Cardiac muscle cell (in vitro differentiated cells and primary cell): ENCODE measurements around the gene SGCE. TPM values are rescaled to one million over a fixed set of nuclear protein-coding genes. Genes with fewer than 3 reads are reported as not detected.

Experiments used
- DNase-seq, 2 donors: peaks; one replicate each; pipeline versions ENCODE4 v3.0.0 to v3.0.0-alpha.2; 2010 to 2017; ENCODE audit warnings: low read depth in 1 of 2, low spot score in 1 of 2
- H3K27ac ChIP-seq: fragments of 200-600 bp; sonication (generic); 2 replicates; pipeline ENCODE4 v1.5.1; 2016
- H3K27me3 ChIP-seq: fragments of 200-600 bp; sonication (generic); 2 replicates; pipeline ENCODE4 v1.6.0; 2016; ENCODE audit warnings: control low read depth
- H3K36me3 ChIP-seq: fragments of 200-600 bp; sonication (generic); 2 replicates; pipeline ENCODE4 v1.5.1; 2016; ENCODE audit warnings: control low read depth
- H3K4me1 ChIP-seq: fragments of 200-600 bp; sonication (generic); 2 replicates; pipeline ENCODE4 v1.8.1; 2017; ENCODE audit warnings: low read depth, mild to moderate bottlenecking, mixed run types
- H3K4me3 ChIP-seq: fragments of 200-600 bp; sonication (generic); 2 replicates; pipeline ENCODE4 v1.5.1; 2016; ENCODE audit warnings: mild to moderate bottlenecking
- H3K9me3 ChIP-seq: fragments of 200-600 bp; sonication (generic); 2 replicates; pipeline ENCODE4 v1.5.1; 2017; ENCODE audit warnings: low read depth, mild to moderate bottlenecking, control low read depth
- polyA plus RNA-seq: library from polyadenylated mRNA; unstranded; fragments of >200 nt; fragmentation: Nextera tagmentation; extraction: Ambion mirVana; gene quantifications from 2 replicates; pipeline ENCODE4 v1.2.1, GENCODE V29; 2016
- total RNA-seq: library from RNA; depleted of rRNA; stranded (reverse); fragments of >200 nt; gene quantifications from 2 replicates; pipeline ENCODE4 v1.2.3, GENCODE V29; 2016
- TF ChIP-seq, protein P1 (sequence below): IDR thresholded peaks from 2 replicates; pipeline ENCODE4 v1.5.1; 2012; ENCODE audit warnings: low read depth, mild to moderate bottlenecking, low read length

The SGCE gene
- total and polyA plus RNA-seq, 2 experiments from 2014 or later, result 48.8 to 65.0 TPM

- TF ChIP-seq, protein P1, sequence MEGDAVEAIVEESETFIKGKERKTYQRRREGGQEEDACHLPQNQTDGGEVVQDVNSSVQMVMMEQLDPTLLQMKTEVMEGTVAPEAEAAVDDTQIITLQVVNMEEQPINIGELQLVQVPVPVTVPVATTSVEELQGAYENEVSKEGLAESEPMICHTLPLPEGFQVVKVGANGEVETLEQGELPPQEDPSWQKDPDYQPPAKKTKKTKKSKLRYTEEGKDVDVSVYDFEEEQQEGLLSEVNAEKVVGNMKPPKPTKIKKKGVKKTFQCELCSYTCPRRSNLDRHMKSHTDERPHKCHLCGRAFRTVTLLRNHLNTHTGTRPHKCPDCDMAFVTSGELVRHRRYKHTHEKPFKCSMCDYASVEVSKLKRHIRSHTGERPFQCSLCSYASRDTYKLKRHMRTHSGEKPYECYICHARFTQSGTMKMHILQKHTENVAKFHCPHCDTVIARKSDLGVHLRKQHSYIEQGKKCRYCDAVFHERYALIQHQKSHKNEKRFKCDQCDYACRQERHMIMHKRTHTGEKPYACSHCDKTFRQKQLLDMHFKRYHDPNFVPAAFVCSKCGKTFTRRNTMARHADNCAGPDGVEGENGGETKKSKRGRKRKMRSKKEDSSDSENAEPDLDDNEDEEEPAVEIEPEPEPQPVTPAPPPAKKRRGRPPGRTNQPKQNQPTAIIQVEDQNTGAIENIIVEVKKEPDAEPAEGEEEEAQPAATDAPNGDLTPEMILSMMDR, result no peak
- Histone ChIP-seq H3K36me3 (no peaks in the 10 kb centered on the region), H3K4me1 (peaks cover 5% of the 10 kb centered on the region), H3K27ac (no peak overlapping the region), H3K9me3 (no peaks in the 10 kb centered on the region), H3K4me3 (no peak overlapping the region), H3K27me3 (no peaks in the 10 kb centered on the region)
- DNase-seq, result no peak
Measured at GRCh38 chr7:94642838-94643653, 12.9 kb downstream of the SGCE start.

DNA sequence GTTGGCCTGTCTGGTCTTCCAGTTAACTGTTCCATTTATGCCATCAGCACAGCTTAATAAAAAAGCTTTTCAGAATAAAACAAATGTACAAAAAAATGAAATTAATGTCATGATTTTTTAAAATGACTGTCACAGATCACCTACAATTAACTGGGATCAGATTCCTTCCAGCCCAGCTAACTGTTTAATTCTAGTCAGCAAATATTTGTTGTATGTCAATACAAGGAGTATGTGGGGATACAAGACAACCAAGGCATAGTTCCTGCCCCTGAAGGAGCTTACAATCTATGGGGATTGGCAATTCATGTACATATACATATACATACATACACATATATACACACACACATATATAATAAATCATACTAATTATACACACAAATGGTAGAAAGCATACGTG is 16.5 kb downstream of the SGCE start:
- H3K9me3 ChIP-seq, result no peaks in the 10 kb centered on the region
- no peaks in the 10 kb centered on the region for H3K36me3 ChIP-seq
- peaks cover 5% of the 10 kb centered on the region for H3K4me1 ChIP-seq
- H3K27ac ChIP-seq, result no peak overlapping the region
- TF ChIP-seq, protein P1, result no peak
- H3K27me3 ChIP-seq, result no peaks in the 10 kb centered on the region
- no peak for DNase-seq
- H3K4me3 ChIP-seq, result no peak overlapping the region

GRCh38 chr7:94635687-94636086 is 20.2 kb downstream of the SGCE start:
- H3K4me1 ChIP-seq, result peaks cover 18% of the 10 kb centered on the region
- H3K36me3 ChIP-seq, result no peaks in the 10 kb centered on the region
- DNase-seq, result no peak
- H3K27me3 ChIP-seq, result no peaks in the 10 kb centered on the region
- no peaks in the 10 kb centered on the region for H3K9me3 ChIP-seq
- TF ChIP-seq, protein P1, result no peak
- no peak overlapping the region for H3K4me3 ChIP-seq
- H3K27ac ChIP-seq, result no peak overlapping the region

- no peaks in the 10 kb centered on the region for H3K9me3 ChIP-seq
- no peaks in the 10 kb centered on the region for H3K27me3 ChIP-seq
- peaks cover 18% of the 10 kb centered on the region for H3K4me1 ChIP-seq
- no peak overlapping the region for H3K27ac ChIP-seq
- no peaks in the 10 kb centered on the region for H3K36me3 ChIP-seq
- DNase-seq, result no peak
- TF ChIP-seq, protein P1, result no peak
- no peak overlapping the region for H3K4me3 ChIP-seq
Measured at GRCh38 chr7:94634502-94634901, 21.4 kb downstream of the SGCE start.

- peaks cover 18% of the 10 kb centered on the region for H3K4me1 ChIP-seq
- H3K27ac ChIP-seq, result no peak overlapping the region
- no peaks in the 10 kb centered on the region for H3K9me3 ChIP-seq
- H3K36me3 ChIP-seq, result no peaks in the 10 kb centered on the region
- TF ChIP-seq, protein P1, result no peak
- H3K27me3 ChIP-seq, result no peaks in the 10 kb centered on the region
- no peak for DNase-seq
- no peak overlapping the region for H3K4me3 ChIP-seq
Measured at GRCh38 chr7:94633687-94634086, 22.2 kb downstream of the SGCE start.
